AG09309 (cell line): ENCODE results near the gene CIDEA.

Experiments
- DNase-seq: peaks from one replicate; pipeline ENCODE4 v3.0.0-alpha.2; 2010; ENCODE audit warnings: low read depth
- H3K4me3 ChIP-seq: 2 replicates; pipeline ENCODE4 v1.5.1; 2011; ENCODE audit warnings: mild to moderate bottlenecking, low read depth, low read length, moderate library complexity; ENCODE audit not compliant: control insufficient read depth
- CTCF ChIP-seq: IDR thresholded peaks from 2 replicates; pipeline ENCODE4 v1.5.1; 2011; ENCODE audit warnings: mild to moderate bottlenecking, low read depth, low read length, inconsistent platforms; ENCODE audit not compliant: insufficient read depth, control insufficient read depth; ENCODE audit errors: missing control alignments

Gene CIDEA

GRCh38 chr18:12281861-12282260 lies 27.7 kb downstream of the CIDEA start:
- H3K4me3 ChIP-seq: no peak overlapping the region
- no peak for TF ChIP-seq CTCF
- no peak for DNase-seq

- TF ChIP-seq CTCF: no peak
- peak; percentile 66 for DNase-seq
- H3K4me3 ChIP-seq: no peak overlapping the region
Measured at GRCh38 chr18:12282442-12283039, 28.4 kb downstream of the CIDEA start.

- no peak for DNase-seq
- TF ChIP-seq CTCF: no peak
- no peak overlapping the region for H3K4me3 ChIP-seq
Measured at GRCh38 chr18:12283256-12283655, 29.1 kb downstream of the CIDEA start.

GRCh38 chr18:12283666-12284065 lies 29.5 kb downstream of the CIDEA start:
- no peak for TF ChIP-seq CTCF
- DNase-seq: no peak
- no peak overlapping the region for H3K4me3 ChIP-seq

- DNase-seq: no peak
- no peak for TF ChIP-seq CTCF
- H3K4me3 ChIP-seq: peak overlapping the region; percentile 44
Measured at GRCh38 chr18:12287131-12287681, 33.0 kb downstream of the CIDEA start.

GRCh38 chr18:12287684-12288402 lies 33.7 kb downstream of the CIDEA start:
- DNase-seq: peak; percentile 78
- H3K4me3 ChIP-seq: peak overlapping the region; percentile 44
- no peak for TF ChIP-seq CTCF
